GM19023 (cell line): ENCODE results near the gene GPR161.

Source experiments
- ATAC-seq: cut with Tn5 transposase; IDR thresholded peaks from one replicate; pipeline ENCODE4 v1.9.1; 2021; ENCODE audit warnings: mild to moderate bottlenecking, moderate library complexity; ENCODE audit not compliant: unreplicated experiment

GPR161 gene

DNA sequence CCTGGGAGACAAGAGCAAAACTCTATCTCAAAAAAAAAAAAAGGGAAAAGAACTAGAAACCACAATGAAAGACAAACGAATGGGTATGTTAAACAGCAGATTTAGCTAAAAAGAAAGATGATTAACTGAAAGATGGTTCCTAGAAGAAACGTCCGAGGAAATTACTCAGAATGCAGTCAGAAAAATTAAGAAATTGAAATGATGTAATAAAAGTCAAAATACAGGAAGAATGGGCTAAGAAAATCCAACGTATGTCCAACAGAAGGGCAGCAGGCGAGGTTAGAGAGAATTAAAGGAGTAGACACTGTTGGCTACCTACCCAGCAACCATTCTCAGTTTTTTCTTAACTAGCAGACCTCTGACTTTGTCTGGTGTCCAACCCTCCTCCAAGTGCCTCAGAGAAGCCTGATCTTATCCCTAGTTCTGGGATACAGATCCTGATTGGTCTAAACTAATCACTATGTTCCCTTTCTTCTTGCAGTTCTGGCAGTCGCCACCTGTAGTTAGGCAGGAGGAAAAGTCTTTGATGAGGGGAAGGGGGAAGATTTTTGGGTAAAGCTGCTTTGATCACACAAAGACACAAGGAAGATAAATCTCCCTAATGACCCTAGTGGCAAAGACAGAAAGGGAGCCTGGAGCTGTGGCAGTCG is 25.7 kb downstream of the GPR161 start:
- ATAC-seq, result no peak

- ATAC-seq, result no peak
These were observed 30.5 kb downstream of the GPR161 start for GRCh38 chr1:168106274-168106673.

GRCh38 chr1:168105846-168106245 is 30.9 kb downstream of the GPR161 start:
- no peak for ATAC-seq

- no peak for ATAC-seq
These were observed 32.2 kb downstream of the GPR161 start for GRCh38 chr1:168104535-168104934.

DNA sequence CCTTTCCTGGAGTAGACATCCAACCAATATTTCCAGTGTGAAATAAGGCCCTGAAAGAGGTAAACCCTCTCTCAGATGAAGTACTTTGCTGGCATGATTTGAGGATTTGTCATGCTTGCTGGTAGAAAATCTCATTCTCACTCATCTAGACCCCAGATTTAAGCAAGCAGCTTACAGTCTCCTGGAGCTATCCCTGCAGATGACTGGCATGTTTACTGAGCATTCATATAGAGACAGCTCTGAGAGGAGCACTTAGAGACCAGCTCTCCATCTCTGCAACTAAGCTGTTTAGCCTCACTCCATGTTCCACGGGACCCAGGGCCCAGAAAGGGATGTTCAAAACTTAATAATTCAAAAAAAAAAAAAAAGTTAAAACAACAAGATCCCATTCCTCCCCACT is 34.2 kb downstream of the GPR161 start:
- ATAC-seq, result no peak

- no peak for ATAC-seq
These were observed 35.4 kb downstream of the GPR161 start for GRCh38 chr1:168101336-168101735.

GRCh38 chr1:168100315-168101002 is 36.3 kb downstream of the GPR161 start:
- no peak for ATAC-seq

- no peak for ATAC-seq
These were observed 37.4 kb downstream of the GPR161 start for GRCh38 chr1:168099337-168099801.

GRCh38 chr1:168098534-168099320 is 38.0 kb downstream of the GPR161 start:
- no peak for ATAC-seq

DNA sequence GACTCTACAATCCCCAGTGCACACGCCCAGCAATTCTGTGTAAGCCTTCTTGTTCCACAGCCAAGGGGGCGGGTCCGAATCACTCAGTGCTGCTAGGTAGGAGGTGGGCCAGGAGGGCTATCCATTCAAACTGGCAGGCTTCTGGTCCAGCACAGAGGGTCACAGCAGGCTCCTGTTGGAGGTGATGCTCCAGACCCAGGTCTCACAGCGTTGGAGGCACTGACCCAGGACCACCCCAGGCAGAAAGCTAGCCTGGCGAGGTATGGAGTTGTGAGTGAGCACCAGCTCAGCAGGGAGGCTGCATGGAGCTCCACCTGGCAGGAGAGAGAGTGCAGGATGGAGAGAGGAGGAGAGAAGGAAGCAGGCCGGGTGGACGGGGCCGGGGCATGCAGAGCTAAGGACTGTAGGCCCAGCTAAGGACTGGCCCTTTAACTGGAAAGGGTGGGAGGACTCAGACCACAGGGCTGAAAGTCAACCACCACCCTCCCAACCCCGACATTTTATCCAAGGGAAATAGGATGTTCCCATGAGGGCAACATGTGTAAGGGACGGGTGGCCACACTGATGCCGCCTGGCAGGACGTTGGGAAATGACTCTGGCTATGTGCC is 38.7 kb downstream of the GPR161 start:
- no peak for ATAC-seq

DNA sequence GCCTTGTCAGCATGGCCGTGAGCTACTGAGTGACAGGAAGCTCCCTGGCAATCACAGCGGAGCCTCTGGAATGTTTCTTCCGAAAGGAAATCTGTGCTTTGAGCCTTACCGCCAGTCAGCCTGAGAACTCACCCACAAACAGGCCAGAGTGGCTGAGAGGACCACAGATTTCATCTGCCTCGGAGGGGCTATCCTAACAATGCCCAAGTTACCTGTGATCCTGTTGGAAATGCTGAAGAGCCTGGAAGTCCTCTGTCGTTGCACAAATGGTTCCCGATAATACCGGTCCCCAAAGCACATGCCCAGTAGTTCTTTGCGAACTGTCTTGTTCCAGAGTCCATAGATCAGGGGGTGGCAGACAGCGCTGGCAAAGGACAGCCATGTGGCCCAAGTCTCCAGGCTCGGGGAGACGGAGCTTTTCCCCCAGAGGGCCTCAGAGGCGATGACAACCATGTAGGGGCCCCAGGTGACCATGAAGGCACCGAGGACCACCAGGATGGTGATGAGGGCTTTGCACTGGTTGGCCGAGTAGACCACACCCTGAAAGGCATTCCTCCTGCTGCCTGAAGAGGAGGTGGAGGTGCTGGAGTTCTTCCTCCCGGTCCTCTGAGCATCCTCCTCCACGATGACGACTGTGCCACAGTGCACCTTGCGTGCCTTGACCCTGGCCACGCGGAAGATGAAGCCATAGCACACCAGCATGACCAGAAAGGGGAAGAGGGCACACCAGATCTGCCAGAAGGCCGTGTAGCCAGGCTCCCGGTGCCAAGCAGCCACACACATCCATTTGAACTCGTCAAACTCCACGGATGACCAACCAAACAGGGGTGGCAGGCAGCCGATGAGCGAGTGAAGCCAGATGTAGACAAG is 40.2 kb downstream of the GPR161 start:
- ATAC-seq, result no peak

- ATAC-seq, result no peak
These were observed 41.3 kb downstream of the GPR161 start for GRCh38 chr1:168095476-168095875.

DNA sequence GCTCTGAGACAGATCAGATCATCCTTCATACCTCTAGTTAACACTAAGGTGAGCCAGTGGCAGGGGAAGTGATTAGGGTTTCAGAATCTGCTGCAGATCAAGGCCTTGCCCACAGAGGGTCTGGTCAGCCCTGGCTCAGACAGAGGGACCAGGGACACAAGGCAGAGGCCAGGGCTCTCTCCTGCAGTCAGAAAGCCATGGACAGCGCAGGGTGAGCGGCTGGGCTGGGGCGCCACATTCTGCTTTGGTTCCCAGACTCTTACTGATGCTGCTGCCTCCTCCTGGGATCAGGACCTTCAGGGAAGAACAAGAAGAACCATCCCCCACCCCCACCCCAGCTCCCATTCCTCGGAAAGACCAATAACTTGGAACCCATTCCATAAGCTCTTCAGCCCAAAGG is 43.1 kb downstream of the GPR161 start:
- ATAC-seq, result no peak

- ATAC-seq, result no peak
These were observed 44.0 kb downstream of the GPR161 start for GRCh38 chr1:168092566-168093355.

DNA sequence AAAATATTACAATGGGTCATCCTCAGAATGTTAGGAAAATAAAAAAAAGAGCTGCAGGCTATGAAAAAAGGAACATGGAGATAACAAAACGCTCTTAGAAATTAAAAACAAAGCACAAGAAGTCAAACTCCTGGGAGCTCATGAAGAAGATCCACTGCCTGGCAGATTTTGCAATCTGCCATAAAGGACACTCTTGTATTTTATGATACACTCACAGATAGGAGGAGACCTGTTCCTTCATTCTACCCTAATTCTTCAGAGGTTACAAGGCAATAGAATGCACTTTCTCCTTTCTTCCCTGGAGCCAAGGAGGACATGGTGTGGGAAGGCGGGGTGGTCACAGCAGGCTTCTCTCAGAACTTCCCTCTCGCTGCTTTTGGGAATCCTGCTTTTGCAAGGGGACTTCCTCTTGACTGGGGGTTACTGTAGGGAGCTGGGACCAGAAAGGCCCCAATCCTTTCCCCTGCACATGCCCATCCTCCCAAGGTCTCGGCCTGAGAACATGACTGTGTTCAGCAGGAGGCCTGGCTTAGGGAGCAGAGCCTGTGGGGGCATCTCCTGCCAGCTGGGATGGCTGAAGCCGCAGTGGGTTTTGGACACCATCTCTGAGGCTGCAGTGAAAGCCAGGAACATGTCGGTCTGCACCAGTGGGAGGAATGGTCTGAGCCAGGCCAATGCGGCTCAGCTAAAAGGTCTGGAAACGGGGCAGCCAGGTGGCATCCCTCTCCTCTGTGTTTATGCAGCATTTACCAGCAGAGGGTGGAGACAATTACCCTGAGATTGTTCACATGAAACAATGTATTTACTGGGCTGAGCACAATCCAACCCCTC is 44.8 kb downstream of the GPR161 start:
- no peak for ATAC-seq

- no peak for ATAC-seq
These were observed 45.7 kb downstream of the GPR161 start for GRCh38 chr1:168091063-168091462.

DNA sequence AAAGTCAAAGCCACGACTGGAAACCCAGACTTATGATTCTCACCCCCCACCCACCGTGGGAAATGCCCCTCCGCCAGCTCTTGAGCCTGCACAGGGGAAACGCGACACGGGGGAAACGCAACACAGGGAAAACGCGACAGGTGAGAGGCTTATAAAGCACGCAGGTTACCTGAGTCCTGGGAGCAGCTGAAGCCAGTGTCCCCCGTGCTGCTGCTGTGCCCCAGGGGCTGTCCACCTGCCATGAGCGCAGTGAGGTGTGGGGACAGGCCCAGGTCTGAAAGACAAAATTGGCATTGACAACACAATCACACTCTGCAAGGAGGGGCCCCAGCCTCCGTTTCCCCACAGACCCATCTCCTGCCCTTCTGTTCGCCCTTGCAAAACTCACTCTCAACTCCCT is 46.3 kb downstream of the GPR161 start:
- ATAC-seq, result no peak

DNA sequence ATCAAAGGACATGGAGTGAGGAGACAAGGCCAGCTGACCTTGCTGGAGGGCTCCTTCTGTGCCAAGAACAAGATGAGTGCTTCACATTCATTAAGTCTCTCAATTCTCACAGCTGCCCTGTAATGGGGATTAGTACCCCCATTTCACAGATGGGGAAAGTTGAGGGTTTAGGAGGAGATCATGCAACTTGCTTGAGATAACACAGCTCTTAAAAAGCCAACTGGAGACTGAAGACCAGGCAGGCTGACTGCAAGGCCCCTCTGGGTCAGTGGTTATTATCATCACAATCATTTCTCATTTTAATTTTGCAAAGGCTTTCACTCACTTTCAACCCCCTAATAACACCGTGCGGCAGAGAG is 46.8 kb downstream of the GPR161 start:
- ATAC-seq, result no peak
